ENCODE results near the gene ST3GAL4. TPM values are rescaled to one million over a fixed set of nuclear protein-coding genes. Genes with fewer than 3 reads are reported as not detected.
"Not testable (repeated sequence)": the region's sequence is repeated elsewhere in the genome, so short reads cannot be mapped to it uniquely, and the experiment has no call there.

The ST3GAL4 gene, protein sequence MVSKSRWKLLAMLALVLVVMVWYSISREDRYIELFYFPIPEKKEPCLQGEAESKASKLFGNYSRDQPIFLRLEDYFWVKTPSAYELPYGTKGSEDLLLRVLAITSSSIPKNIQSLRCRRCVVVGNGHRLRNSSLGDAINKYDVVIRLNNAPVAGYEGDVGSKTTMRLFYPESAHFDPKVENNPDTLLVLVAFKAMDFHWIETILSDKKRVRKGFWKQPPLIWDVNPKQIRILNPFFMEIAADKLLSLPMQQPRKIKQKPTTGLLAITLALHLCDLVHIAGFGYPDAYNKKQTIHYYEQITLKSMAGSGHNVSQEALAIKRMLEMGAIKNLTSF
- 100 to 1,000 TPM; 123 to 304 TPM for total RNA-seq

DNA sequence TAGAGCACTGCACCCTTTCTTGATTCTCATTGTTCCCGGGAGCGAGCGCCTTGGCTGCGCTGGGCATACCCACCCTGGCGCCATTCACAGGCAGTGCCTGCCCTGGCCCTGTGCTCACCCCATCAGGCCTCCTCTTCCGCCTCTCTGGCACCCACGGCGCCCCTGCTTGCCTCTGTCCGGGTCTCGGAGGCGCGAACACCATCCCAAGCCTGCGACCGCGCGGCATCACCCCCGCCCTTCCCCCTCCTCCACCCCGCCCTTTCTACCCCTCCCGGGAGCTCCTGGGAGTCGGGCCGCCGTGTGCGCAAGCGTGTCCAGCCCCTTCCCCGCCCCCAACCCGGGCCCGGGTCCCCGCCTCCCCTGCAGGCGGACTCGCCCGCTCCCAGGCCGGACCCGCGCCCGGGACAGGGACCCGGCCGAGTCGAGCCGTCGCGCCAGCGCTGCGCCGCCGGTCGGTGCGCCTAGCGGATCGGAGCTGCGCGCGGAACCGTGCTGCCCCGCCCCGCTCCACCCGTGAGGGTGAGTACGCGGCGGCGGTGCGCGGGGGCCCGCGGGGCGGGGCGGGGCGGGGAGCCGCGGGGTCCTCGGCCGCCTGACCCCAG is at the start of gene ST3GAL4:
Gene ST3GAL4 (plus strand): TSS at position 363 of the 602 bp plus-strand sequence. CDS start 50,470 bp downstream, outside the sequence.
- Histone ChIP-seq H3K27me3 (no peaks in the 10 kb centered on the region), H3K9me3 (no peaks in the 10 kb centered on the region), H3K4me3 (peak within 1 kb of the TSS; percentile 59), H3K36me3 (no peaks in the 10 kb centered on the region), H3K9ac (ENCODE audit: low read depth in 2 of 2, low read length in 2 of 2) (peak within 1 kb of the TSS; percentile 68 to 93), H3K27ac (peak within 1 kb of the TSS; percentile 68), H3K4me1 (peaks cover 9% of the 10 kb centered on the region)
- TF ChIP-seq, protein P1, sequence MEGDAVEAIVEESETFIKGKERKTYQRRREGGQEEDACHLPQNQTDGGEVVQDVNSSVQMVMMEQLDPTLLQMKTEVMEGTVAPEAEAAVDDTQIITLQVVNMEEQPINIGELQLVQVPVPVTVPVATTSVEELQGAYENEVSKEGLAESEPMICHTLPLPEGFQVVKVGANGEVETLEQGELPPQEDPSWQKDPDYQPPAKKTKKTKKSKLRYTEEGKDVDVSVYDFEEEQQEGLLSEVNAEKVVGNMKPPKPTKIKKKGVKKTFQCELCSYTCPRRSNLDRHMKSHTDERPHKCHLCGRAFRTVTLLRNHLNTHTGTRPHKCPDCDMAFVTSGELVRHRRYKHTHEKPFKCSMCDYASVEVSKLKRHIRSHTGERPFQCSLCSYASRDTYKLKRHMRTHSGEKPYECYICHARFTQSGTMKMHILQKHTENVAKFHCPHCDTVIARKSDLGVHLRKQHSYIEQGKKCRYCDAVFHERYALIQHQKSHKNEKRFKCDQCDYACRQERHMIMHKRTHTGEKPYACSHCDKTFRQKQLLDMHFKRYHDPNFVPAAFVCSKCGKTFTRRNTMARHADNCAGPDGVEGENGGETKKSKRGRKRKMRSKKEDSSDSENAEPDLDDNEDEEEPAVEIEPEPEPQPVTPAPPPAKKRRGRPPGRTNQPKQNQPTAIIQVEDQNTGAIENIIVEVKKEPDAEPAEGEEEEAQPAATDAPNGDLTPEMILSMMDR (IDR thresholded peaks at IDR 0.05): no peak
- peak; percentile 83 for DNase-seq
- intact Hi-C loops (cut with DNase I): no loop called here

DNA sequence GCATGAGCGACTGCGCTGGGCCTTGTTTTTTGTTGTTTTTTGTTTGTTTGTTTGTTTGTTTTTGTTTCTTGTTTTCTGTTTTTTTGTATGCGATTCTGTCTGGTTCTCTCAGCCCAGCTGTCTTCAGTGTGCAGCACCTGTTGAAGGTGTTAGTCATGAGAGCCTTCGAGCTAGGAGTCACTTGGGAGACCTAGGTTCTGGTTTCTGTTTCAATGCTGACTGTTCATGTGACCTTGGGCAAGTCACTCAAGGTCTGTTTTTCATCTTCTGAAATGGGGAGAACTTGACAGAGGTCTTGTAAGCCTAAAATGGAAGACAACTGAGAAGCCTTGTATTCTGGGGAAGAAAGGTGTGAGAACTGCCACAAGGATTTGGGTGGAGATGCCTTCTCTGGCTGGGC is 49.8 kb upstream of the ST3GAL4 start:
- H3K9me3 ChIP-seq: no peaks in the 10 kb centered on the region
- H3K9ac ChIP-seq (ENCODE audit: low read depth in 2 of 2, low read length in 2 of 2): no peak overlapping the region
- H3K4me3 ChIP-seq: no peak overlapping the region
- H3K36me3 ChIP-seq: no peaks in the 10 kb centered on the region
- H3K27me3 ChIP-seq: no peaks in the 10 kb centered on the region
- intact Hi-C loops (cut with DNase I): loop anchor here (10.0 kb wide), 1 partner anchor 689 kb away; no protein-coding TSS in a partner anchor
- TF ChIP-seq, protein P1 (IDR thresholded peaks at IDR 0.05): no peak
- peaks cover 5% of the 10 kb centered on the region for H3K4me1 ChIP-seq
- no peak overlapping the region for H3K27ac ChIP-seq
- no peak for DNase-seq

DNA sequence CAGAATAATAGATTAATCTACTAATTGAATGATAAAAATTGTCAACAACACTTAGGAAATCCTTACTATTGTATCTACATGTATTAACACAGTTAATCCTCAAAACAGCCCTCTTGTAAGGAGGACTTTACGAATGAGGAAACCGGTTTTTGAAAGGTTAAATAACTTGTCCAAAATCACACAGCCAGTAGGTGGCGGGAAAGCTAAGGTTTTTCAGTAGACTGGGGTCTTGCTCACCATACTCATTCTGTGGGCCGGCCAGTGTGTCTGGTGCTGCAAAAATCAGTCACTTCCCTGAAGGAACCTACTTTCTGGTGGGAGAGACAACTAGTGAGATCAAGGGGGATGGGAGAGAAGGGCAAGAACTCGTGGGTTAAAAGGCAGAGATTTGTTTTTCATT is 47.8 kb upstream of the ST3GAL4 start:
- peaks cover 9% of the 10 kb centered on the region for H3K4me1 ChIP-seq
- no peak for DNase-seq
- no peaks in the 10 kb centered on the region for H3K36me3 ChIP-seq
- H3K9ac ChIP-seq (ENCODE audit: low read depth in 2 of 2, low read length in 2 of 2): no peak overlapping the region
- intact Hi-C loops (cut with DNase I): loop anchor here (10.0 kb wide), 1 partner anchor 687 kb away; no protein-coding TSS in a partner anchor
- H3K27me3 ChIP-seq: no peaks in the 10 kb centered on the region
- H3K4me3 ChIP-seq: no peak overlapping the region
- TF ChIP-seq, protein P1 (IDR thresholded peaks at IDR 0.05): no peak
- H3K9me3 ChIP-seq: no peaks in the 10 kb centered on the region
- H3K27ac ChIP-seq: no peak overlapping the region

DNA sequence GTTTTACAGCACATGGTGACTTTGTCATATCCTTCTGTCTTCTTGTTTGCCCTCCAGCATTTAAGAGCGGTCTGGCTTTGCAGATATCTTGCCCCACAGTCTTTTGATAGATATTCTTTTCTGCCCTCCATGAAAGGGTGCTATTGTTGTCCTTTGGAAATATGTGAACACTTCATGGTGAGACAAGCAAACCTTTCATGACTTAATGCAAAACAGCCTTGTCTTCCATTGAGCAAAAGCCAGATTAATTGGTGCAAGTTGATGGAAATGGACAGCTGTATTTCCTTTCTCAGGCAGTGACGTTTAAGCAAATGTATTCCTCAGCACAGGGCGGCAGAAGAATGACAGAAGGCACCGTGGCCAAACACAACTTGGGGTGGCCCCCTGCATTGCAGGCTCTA is 47.2 kb upstream of the ST3GAL4 start:
- no peak for DNase-seq
- no peaks in the 10 kb centered on the region for H3K9me3 ChIP-seq
- H3K27me3 ChIP-seq: no peaks in the 10 kb centered on the region
- H3K9ac ChIP-seq (ENCODE audit: low read depth in 2 of 2, low read length in 2 of 2): no peak overlapping the region
- peaks cover 9% of the 10 kb centered on the region for H3K4me1 ChIP-seq
- H3K36me3 ChIP-seq: no peaks in the 10 kb centered on the region
- H3K4me3 ChIP-seq: no peak overlapping the region
- intact Hi-C loops (cut with DNase I): loop anchor here (10.0 kb wide), 1 partner anchor 687 kb away; no protein-coding TSS in a partner anchor
- H3K27ac ChIP-seq: no peak overlapping the region
- TF ChIP-seq, protein P1 (IDR thresholded peaks at IDR 0.05): no peak

DNA sequence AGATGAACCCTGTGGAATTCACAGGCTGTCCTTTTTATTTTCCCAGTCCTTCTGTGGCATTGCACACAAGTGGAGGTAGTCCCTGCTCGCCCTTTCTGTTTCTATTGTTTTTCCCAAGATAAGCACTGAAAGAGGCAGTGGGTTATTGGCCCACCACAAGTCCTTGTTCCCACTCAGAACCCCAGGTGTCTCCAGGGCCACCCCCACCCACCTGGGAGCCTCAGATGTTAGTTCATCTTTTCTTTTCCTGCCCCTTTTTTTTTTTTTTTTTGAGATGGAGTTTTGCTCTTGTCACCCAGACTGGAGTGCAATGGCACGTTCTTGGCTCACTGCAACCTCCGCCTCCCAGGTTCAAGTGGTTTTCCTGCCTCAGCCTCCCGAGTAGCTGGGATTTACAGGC is 46.7 kb upstream of the ST3GAL4 start:
- DNase-seq, H3K27ac ChIP-seq: not testable (repeated sequence)
- intact Hi-C loops (cut with DNase I): loop anchor here (10.0 kb wide), 1 partner anchor 686 kb away; no protein-coding TSS in a partner anchor

More for the DNA sequence above, 46.7 kb upstream of the ST3GAL4 start:
- H3K27me3 ChIP-seq; H3K4me3 ChIP-seq; H3K9ac ChIP-seq (ENCODE audit: low read depth in 2 of 2, low read length in 2 of 2); H3K4me1 ChIP-seq; H3K9me3 ChIP-seq; H3K36me3 ChIP-seq: not testable (repeated sequence)

Data from colonic mucosa (tissue), 4 donors.